ENCODE data around the gene CNPY3. TPM values are rescaled to one million over a fixed set of nuclear protein-coding genes. Genes with fewer than 3 reads are reported as not detected.

Gene CNPY3
- total and polyA plus RNA-seq, 8 donors, result 2.2 to 45.5 (median 28.1) TPM

- TF ChIP-seq EP300 (IDR thresholded peaks at IDR 0.05) (no peak), POLR2A (IDR thresholded peaks at IDR 0.05) (no peak), POLR2AphosphoS5 (IDR thresholded peaks at IDR 0.05) (no peak), CTCF (IDR thresholded peaks at IDR 0.05) (no peak)
- intact Hi-C loops (cut with DNase I; ENCODE audit: low total_unique reads), result no loop called here
- no peak for DNase-seq
- H3K9me3 ChIP-seq, result no peaks in the 10 kb centered on the region
- H3K27ac ChIP-seq, result no peak overlapping the region
- H3K4me3 ChIP-seq, result no peak overlapping the region
- H3K36me3 ChIP-seq, result peaks cover 15 to 46% (median 36%) of the 10 kb centered on the region in 4 donors
- H3K27me3 ChIP-seq, result no peaks in the 10 kb centered on the region
- peaks cover 32 to 49% (median 41%) of the 10 kb centered on the region in 4 donors for H3K4me1 ChIP-seq
- WGBS, 5 donors, result 48 to 78% (median 60%) methylated on average over 1 of the region's 1 CpG
These were observed 59.3 kb downstream of the CNPY3 start for GRCh38 chr6:42988486-42989020.

Other genes with a start within 250 kb of the CNPY3 start
- 1 to 10 TPM in 2 of 5 donors, under 1 TPM in 1, not detected in 2; 0.43 to 4.0 (median 1.2) TPM for gene PRPH2, start 206.9 kb upstream of the CNPY3 start, total RNA-seq
- under 1 TPM; 0.38 to 0.92 (median 0.75) TPM for gene PRPH2, start 206.9 kb upstream of the CNPY3 start, polyA plus RNA-seq
- 10 to 100 TPM; 14.2 to 33.0 (median 15.2) TPM for gene TBCC, start 183.4 kb upstream of the CNPY3 start, total RNA-seq
- 10 to 100 TPM; 16.9 to 24.6 (median 19.6) TPM for gene TBCC, start 183.4 kb upstream of the CNPY3 start, polyA plus RNA-seq
- gene BICRAL, start 147.4 kb upstream of the CNPY3 start, total RNA-seq, result 10 to 100 TPM in 3 of 5 donors, 1 to 10 TPM in 2; 2.9 to 23.2 (median 11.1) TPM
- gene BICRAL, start 147.4 kb upstream of the CNPY3 start, polyA plus RNA-seq, result 1 to 10 TPM; 2.8 to 4.7 (median 3.1) TPM
- gene RPL7L1, start 49.9 kb upstream of the CNPY3 start, total RNA-seq, result 100 to 1,000 TPM in 1 of 5 donors, 10 to 100 TPM in 3, 1 to 10 TPM in 1; 7.2 to 105 (median 21.4) TPM
- gene RPL7L1, start 49.9 kb upstream of the CNPY3 start, polyA plus RNA-seq, result 10 to 100 TPM; 28.2 to 47.8 (median 47.6) TPM
- gene PTCRA, start 13.4 kb upstream of the CNPY3 start, total RNA-seq, result not detected
- not detected for gene PTCRA, start 13.4 kb upstream of the CNPY3 start, polyA plus RNA-seq
- gene GNMT, start 31.3 kb downstream of the CNPY3 start, total RNA-seq, result 10 to 100 TPM in 1 of 5 donors, 1 to 10 TPM in 1, under 1 TPM in 1, not detected in 2; 0.45 to 21.3 (median 1.8) TPM
- gene GNMT, start 31.3 kb downstream of the CNPY3 start, polyA plus RNA-seq, result 100 to 1,000 TPM in 1 of 3 donors, 10 to 100 TPM in 2; 14.4 to 121 (median 73.2) TPM
- 100 to 1,000 TPM in 1 of 5 donors, 10 to 100 TPM in 2, 1 to 10 TPM in 2; 5.5 to 118 (median 23.9) TPM for gene PEX6, start 49.7 kb downstream of the CNPY3 start, total RNA-seq
- gene PEX6, start 49.7 kb downstream of the CNPY3 start, polyA plus RNA-seq, result 10 to 100 TPM; 13.0 to 16.4 (median 15.1) TPM
- 100 to 1,000 TPM in 1 of 5 donors, 10 to 100 TPM in 4; 19.6 to 517 (median 40.6) TPM for gene PPP2R5D, start 55.1 kb downstream of the CNPY3 start, total RNA-seq
- gene PPP2R5D, start 55.1 kb downstream of the CNPY3 start, polyA plus RNA-seq, result 10 to 100 TPM; 21.0 to 23.7 (median 21.5) TPM
- 10 to 100 TPM in 4 of 5 donors, 1 to 10 TPM in 1; 3.6 to 61.3 (median 27.7) TPM for gene MEA1, start 84.5 kb downstream of the CNPY3 start, total RNA-seq
- gene MEA1, start 84.5 kb downstream of the CNPY3 start, polyA plus RNA-seq, result 100 to 1,000 TPM in 2 of 3 donors, 10 to 100 TPM in 1; 95.2 to 118 (median 102) TPM
- gene KLHDC3, start 84.8 kb downstream of the CNPY3 start, total RNA-seq, result 10 to 100 TPM; 40.0 to 88.5 (median 66.5) TPM
- gene KLHDC3, start 84.8 kb downstream of the CNPY3 start, polyA plus RNA-seq, result 10 to 100 TPM; 57.7 to 85.0 (median 84.2) TPM
- gene RRP36, start 92.1 kb downstream of the CNPY3 start, total RNA-seq, result 10 to 100 TPM in 4 of 5 donors, 1 to 10 TPM in 1; 3.5 to 61.1 (median 37.1) TPM
- gene RRP36, start 92.1 kb downstream of the CNPY3 start, polyA plus RNA-seq, result 10 to 100 TPM; 27.8 to 47.7 (median 39.6) TPM
- 10 to 100 TPM in 4 of 5 donors, 1 to 10 TPM in 1; 9.9 to 26.1 (median 14.1) TPM for gene CUL7, start 124.4 kb downstream of the CNPY3 start, total RNA-seq
- 1 to 10 TPM; 4.4 to 5.9 (median 4.7) TPM for gene CUL7, start 124.4 kb downstream of the CNPY3 start, polyA plus RNA-seq
- 10 to 100 TPM in 2 of 5 donors, 1 to 10 TPM in 3; 3.5 to 28.1 (median 8.8) TPM for gene MRPL2, start 130.0 kb downstream of the CNPY3 start, total RNA-seq
- gene MRPL2, start 130.0 kb downstream of the CNPY3 start, polyA plus RNA-seq, result 10 to 100 TPM; 40.0 to 74.8 (median 49.8) TPM
- gene KLC4, start 130.2 kb downstream of the CNPY3 start, total RNA-seq, result 100 to 1,000 TPM in 2 of 5 donors, 10 to 100 TPM in 3; 24.4 to 410 (median 61.1) TPM
- 10 to 100 TPM; 23.5 to 38.5 (median 31.1) TPM for gene KLC4, start 130.2 kb downstream of the CNPY3 start, polyA plus RNA-seq
- 10 to 100 TPM in 4 of 5 donors, 1 to 10 TPM in 1; 8.2 to 64.9 (median 28.8) TPM for gene PTK7, start 146.8 kb downstream of the CNPY3 start, total RNA-seq
- 10 to 100 TPM in 2 of 3 donors, 1 to 10 TPM in 1; 4.0 to 31.1 (median 12.1) TPM for gene PTK7, start 146.8 kb downstream of the CNPY3 start, polyA plus RNA-seq
- gene SRF, start 241.8 kb downstream of the CNPY3 start, total RNA-seq, result 10 to 100 TPM; 10.5 to 40.6 (median 25.5) TPM
- gene SRF, start 241.8 kb downstream of the CNPY3 start, polyA plus RNA-seq, result 10 to 100 TPM; 21.7 to 25.6 (median 22.5) TPM

All from stomach (tissue), 9 donors.